ENCODE data around the gene LARGE2. TPM values are rescaled to one million over a fixed set of nuclear protein-coding genes. Genes with fewer than 3 reads are reported as not detected.

LARGE2 gene
- total and polyA plus RNA-seq, 2 experiments from 2014 or later = 4.5 to 4.9 TPM

DNA sequence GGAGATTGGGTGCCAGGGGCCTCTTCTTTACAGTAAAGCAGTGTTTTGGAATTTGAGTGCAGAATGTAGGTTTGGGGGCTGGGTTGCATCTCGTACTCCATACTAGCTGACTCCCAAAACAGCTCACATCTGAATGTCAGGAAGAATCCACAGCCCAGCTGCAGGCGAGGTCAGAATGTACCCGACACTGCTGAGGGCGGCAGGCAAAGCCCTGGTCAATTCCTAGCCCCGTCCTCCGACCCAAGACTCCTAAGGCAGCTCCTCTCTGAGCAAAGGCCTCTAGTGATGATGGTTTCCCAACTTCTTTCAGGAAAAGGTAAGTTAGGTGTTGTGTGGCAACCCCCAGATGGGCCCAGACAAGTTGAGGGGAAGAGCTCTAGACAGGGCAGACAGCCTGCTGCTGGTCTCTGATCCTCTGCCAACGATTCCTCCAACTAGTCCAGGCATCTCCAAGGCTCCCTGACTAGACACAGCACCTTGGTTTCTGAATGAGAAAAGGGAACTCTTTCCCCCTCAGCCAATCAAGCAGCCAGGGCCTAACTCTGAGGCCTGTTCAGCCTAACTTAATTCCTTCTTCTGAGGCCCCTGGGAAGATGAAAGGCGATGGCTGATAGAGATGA lies 8.6 kb downstream of the LARGE2 start:
- Histone ChIP-seq H3K4me3 (no peak overlapping the region), H3K27me3 (no peaks in the 10 kb centered on the region), H3K4me1 (ENCODE audit: low read depth) (peaks cover 11% of the 10 kb centered on the region), H3K27ac (peak overlapping the region; percentile 39), H3K36me3 (peaks cover 37% of the 10 kb centered on the region), H3K9me3 (ENCODE audit: low read depth) (no peaks in the 10 kb centered on the region)
- TF ChIP-seq, protein P1, sequence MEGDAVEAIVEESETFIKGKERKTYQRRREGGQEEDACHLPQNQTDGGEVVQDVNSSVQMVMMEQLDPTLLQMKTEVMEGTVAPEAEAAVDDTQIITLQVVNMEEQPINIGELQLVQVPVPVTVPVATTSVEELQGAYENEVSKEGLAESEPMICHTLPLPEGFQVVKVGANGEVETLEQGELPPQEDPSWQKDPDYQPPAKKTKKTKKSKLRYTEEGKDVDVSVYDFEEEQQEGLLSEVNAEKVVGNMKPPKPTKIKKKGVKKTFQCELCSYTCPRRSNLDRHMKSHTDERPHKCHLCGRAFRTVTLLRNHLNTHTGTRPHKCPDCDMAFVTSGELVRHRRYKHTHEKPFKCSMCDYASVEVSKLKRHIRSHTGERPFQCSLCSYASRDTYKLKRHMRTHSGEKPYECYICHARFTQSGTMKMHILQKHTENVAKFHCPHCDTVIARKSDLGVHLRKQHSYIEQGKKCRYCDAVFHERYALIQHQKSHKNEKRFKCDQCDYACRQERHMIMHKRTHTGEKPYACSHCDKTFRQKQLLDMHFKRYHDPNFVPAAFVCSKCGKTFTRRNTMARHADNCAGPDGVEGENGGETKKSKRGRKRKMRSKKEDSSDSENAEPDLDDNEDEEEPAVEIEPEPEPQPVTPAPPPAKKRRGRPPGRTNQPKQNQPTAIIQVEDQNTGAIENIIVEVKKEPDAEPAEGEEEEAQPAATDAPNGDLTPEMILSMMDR (IDR thresholded peaks at IDR 0.05; ENCODE audit: low read depth, low read length) = no peak
- DNase-seq (ENCODE audit: low read depth in 1 of 2, low spot score in 1 of 2) = no peak

DNA sequence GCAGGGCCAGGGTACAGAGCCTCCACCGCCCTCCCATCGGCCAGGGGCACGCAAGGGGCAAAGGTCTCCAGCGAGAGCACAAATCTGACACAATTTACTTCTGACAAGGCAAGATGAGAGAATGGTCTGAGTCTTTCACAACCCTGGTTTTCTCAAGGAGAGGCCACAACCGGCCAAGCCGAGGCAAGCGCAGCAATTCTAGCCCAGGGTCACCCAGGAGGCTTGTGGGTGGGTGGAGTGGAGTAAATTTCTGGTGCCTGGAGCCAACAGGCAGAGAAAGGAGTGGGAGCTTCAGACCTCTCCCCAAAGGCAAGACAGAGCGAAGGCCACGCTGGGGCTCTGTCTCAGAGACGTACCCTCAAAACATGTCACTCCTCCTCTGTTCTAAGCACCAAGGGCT lies 9.3 kb downstream of the LARGE2 start:
- Histone ChIP-seq H3K27me3 (no peaks in the 10 kb centered on the region), H3K27ac (peak overlapping the region; percentile 39), H3K4me3 (no peak overlapping the region), H3K4me1 (ENCODE audit: low read depth) (peaks cover 11% of the 10 kb centered on the region), H3K36me3 (peaks cover 39% of the 10 kb centered on the region), H3K9me3 (ENCODE audit: low read depth) (no peaks in the 10 kb centered on the region)
- no peak for DNase-seq (ENCODE audit: low read depth in 1 of 2, low spot score in 1 of 2)
- TF ChIP-seq, protein P1 (IDR thresholded peaks at IDR 0.05; ENCODE audit: low read depth, low read length) = no peak

DNA sequence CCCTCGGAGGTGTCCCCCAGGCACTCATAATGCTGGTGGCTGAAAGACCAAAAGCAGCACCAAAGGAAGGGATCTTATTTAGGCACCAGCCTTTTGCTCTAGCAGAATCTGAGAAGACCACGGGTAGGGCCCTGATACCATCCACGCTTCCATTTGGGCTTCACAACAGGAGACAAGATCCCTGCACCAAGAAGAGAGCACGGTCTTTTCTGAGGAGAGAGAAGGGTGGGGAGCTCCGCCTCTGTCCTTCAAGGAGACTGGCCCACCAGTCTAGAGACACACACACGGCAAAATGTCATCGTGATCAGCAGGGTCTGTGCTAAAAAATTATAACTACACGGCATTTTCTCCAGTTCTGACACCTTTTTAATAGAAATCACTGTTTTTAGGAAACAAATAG lies 9.8 kb downstream of the LARGE2 start:
- Histone ChIP-seq H3K27me3 (no peaks in the 10 kb centered on the region), H3K4me3 (no peak overlapping the region), H3K9me3 (ENCODE audit: low read depth) (no peaks in the 10 kb centered on the region), H3K4me1 (ENCODE audit: low read depth) (peaks cover 11% of the 10 kb centered on the region), H3K27ac (no peak overlapping the region), H3K36me3 (peaks cover 39% of the 10 kb centered on the region)
- no peak for DNase-seq (ENCODE audit: low read depth in 1 of 2, low spot score in 1 of 2)
- TF ChIP-seq, protein P1 (IDR thresholded peaks at IDR 0.05; ENCODE audit: low read depth, low read length) = no peak

DNA sequence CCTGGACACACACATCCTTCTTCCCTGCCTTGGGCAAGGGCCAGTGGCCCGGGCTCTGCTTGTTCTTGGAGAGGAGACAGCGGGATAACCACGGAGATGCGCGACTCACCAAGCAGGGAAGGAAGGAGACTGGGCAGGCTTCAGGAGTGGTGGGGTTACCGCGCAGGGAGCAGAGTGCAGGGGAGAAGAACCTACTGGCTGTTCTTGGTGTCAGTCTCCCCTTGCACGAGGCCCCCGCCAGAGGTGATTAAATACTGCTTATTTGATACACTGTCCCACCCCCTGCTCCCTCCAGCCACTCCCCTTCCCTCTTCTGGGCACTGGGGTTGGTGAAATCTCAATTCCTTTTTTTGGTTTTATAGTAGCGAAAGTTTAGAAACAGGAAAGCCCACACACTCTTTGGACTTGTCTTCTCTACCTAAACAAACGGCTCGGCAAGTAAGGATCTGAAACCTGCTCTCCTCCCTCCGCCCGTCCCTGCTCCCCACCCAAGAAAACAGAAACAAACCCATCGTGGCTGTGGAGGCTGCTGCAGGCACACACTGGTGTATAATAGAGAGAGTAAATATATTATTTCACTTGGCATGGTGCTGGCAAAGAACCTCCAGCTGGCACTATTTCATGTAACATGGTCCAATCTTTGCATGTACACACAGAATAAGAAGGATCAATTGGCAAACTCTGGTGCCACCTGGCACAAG lies 10.8 kb downstream of the LARGE2 start:
- peak overlapping the region; percentile 84 for H3K27ac ChIP-seq
- H3K27me3 ChIP-seq = no peaks in the 10 kb centered on the region
- peaks cover 46% of the 10 kb centered on the region for H3K36me3 ChIP-seq
- no peaks in the 10 kb centered on the region for H3K9me3 ChIP-seq (ENCODE audit: low read depth)
- DNase-seq (ENCODE audit: low read depth in 1 of 2, low spot score in 1 of 2) = peak in 1 of 2 donors; percentile 15
- TF ChIP-seq, protein P1 (IDR thresholded peaks at IDR 0.05; ENCODE audit: low read depth, low read length) = no peak
- H3K4me3 ChIP-seq = no peak overlapping the region
- H3K4me1 ChIP-seq (ENCODE audit: low read depth) = peaks cover 11% of the 10 kb centered on the region

DNA sequence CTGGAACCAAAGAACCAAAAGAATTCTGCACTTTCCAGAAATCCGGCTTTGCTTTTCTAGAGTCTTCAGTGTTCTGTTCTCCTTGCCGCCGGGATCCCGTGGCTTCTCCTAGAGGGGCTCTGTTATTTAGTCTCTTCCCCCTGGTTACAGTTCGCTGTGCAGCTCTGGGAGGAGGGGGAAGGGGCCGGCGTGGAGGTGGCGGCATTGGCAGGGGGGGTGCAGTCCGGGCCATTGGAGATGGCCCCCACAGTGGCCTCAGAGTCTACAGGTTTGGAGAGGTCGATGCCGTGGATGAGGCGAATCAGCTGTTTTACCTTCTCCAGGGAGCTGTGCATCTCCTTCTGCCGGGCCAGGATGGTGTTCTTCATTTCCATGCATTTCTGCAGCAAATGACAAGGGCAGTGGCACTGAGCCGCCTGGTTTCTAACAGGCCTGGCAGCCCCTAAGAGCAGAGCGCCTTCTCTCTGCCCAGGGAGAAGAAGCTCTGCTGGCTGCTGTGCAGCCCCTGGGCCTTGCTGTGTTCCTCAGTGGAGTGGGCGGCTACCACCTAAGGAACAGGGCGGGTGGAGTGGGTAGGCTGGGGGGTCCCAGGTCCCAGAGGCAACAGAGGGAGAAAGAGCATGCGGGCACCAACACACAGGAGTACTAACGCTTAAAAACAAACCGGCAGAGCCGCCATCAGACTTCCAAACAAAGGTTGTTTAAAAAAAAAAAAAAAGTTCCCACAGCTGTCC lies 11.6 kb downstream of the LARGE2 start:
- H3K4me1 ChIP-seq (ENCODE audit: low read depth) = peaks cover 11% of the 10 kb centered on the region
- no peak overlapping the region for H3K4me3 ChIP-seq
- no peaks in the 10 kb centered on the region for H3K27me3 ChIP-seq
- no peaks in the 10 kb centered on the region for H3K9me3 ChIP-seq (ENCODE audit: low read depth)
- no peak for DNase-seq (ENCODE audit: low read depth in 1 of 2, low spot score in 1 of 2)
- H3K36me3 ChIP-seq = peaks cover 46% of the 10 kb centered on the region
- TF ChIP-seq, protein P1 (IDR thresholded peaks at IDR 0.05; ENCODE audit: low read depth, low read length) = no peak
- H3K27ac ChIP-seq = peak overlapping the region; percentile 84
